ENCODE measurements around the gene HLA-DRB1.
"Not testable (repeated sequence)": the region's sequence is repeated elsewhere in the genome, so short reads cannot be mapped to it uniquely, and the experiment has no call there.

The HLA-DRB1 gene

GRCh38 chr6:32581315-32582095 is 8.1 kb downstream of the HLA-DRB1 start:
- no peak for ATAC-seq (ENCODE audit: insufficient read depth, low read depth)
- H3K27me3 ChIP-seq (ENCODE audit: insufficient read depth, low read length, poor library complexity): peaks cover 2% of the 10 kb centered on the region
- H3K79me2 ChIP-seq (ENCODE audit: insufficient read depth, low read length): no peaks in the 10 kb centered on the region
- H3K4me3 ChIP-seq (ENCODE audit: low read depth in 1 of 2, low read length in 2 of 2): no peak overlapping the region
- no peak for DNase-seq
- H3K9ac ChIP-seq (ENCODE audit: low read depth, low read length): no peak overlapping the region
- H2AFZ ChIP-seq (ENCODE audit: low read depth, low read length): no peak overlapping the region
- H4K20me1 ChIP-seq (ENCODE audit: insufficient read depth, low read length): no peaks in the 10 kb centered on the region
- TF ChIP-seq EZH2 (IDR thresholded peaks at IDR 0.05; ENCODE audit: borderline replicate concordance, low read depth, low read length, severe bottlenecking): no peak
- no peak for TF ChIP-seq CTCF (IDR thresholded peaks at IDR 0.05; ENCODE audit: borderline replicate concordance, extremely low read depth, low read length, poor library complexity, severe bottlenecking)
- no peak overlapping the region for H3K4me2 ChIP-seq (ENCODE audit: insufficient read depth, low read length)
- H3K36me3 ChIP-seq (ENCODE audit: insufficient read depth, low read length): no peaks in the 10 kb centered on the region
- no peaks in the 10 kb centered on the region for H3K9me3 ChIP-seq (ENCODE audit: insufficient read depth, low read length, severe bottlenecking)
- H3K27ac ChIP-seq (ENCODE audit: low read length): no peak overlapping the region
- H3K4me1 ChIP-seq (ENCODE audit: insufficient read depth, low read length): no peaks in the 10 kb centered on the region

DNA sequence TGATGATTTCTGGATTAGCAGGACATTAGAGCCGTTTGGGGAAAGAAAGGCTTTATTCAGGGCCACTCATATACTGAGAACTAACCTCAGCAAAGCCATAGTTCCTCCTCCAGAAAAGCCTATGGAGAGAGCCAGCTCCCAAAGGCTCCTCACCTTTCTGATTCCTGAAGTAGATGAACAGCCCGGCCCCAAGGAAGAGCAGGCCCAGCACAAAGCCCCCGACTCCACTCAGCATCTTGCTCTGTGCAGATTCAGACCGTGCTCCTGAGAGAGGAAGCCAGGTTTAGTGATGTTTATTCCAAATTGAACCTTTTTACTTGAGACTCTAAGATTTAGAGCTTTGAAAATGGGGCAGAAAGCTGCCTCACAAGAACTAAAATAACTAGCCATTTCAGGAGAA is 9.1 kb downstream of the HLA-DRB1 start:
- no peak for TF ChIP-seq EZH2 (IDR thresholded peaks at IDR 0.05; ENCODE audit: borderline replicate concordance, low read depth, low read length, severe bottlenecking)
- TF ChIP-seq CTCF (IDR thresholded peaks at IDR 0.05; ENCODE audit: borderline replicate concordance, extremely low read depth, low read length, poor library complexity, severe bottlenecking): no peak
- Histone ChIP-seq H3K79me2 (ENCODE audit: insufficient read depth, low read length) (no peaks in the 10 kb centered on the region), H2AFZ (ENCODE audit: low read depth, low read length) (no peak overlapping the region), H3K27ac (ENCODE audit: low read length) (no peak overlapping the region), H3K9me3 (ENCODE audit: insufficient read depth, low read length, severe bottlenecking) (no peaks in the 10 kb centered on the region), H3K4me1 (ENCODE audit: insufficient read depth, low read length) (no peaks in the 10 kb centered on the region), H3K27me3 (ENCODE audit: insufficient read depth, low read length, poor library complexity) (peaks cover 2% of the 10 kb centered on the region), H3K4me3 (ENCODE audit: low read depth in 1 of 2, low read length in 2 of 2) (no peak overlapping the region), H3K36me3 (ENCODE audit: insufficient read depth, low read length) (no peaks in the 10 kb centered on the region), H3K9ac (ENCODE audit: low read depth, low read length) (no peak overlapping the region), H3K4me2 (ENCODE audit: insufficient read depth, low read length) (no peak overlapping the region), H4K20me1 (ENCODE audit: insufficient read depth, low read length) (no peaks in the 10 kb centered on the region)
- ATAC-seq (ENCODE audit: insufficient read depth, low read depth): no peak
- DNase-seq: no peak

DNA sequence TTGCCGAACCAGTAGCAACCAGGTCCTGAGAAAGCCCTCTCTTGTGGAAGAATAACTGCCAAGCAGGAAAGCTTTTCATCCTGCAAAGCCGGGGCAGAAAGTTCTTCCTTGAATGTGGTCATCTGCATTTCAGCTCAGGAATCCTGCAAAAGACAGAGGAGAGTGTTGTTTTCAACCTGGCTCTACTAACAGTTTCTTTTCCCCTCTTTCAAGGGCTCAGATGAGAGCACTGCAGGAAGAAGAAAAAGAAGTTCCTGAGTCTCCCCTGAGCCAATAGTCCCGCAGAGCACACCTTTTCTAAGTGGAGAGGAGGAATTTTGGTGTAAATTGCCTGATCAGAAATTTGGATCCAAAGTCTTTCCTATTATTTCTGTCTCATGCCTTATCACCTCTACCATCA is 10.7 kb downstream of the HLA-DRB1 start:
- TF ChIP-seq EZH2 (IDR thresholded peaks at IDR 0.05; ENCODE audit: borderline replicate concordance, low read depth, low read length, severe bottlenecking) (no peak), CTCF (IDR thresholded peaks at IDR 0.05; ENCODE audit: borderline replicate concordance, extremely low read depth, low read length, poor library complexity, severe bottlenecking) (no peak)
- H3K4me2 ChIP-seq (ENCODE audit: insufficient read depth, low read length): no peak overlapping the region
- no peaks in the 10 kb centered on the region for H3K36me3 ChIP-seq (ENCODE audit: insufficient read depth, low read length)
- H3K27ac ChIP-seq (ENCODE audit: low read length): no peak overlapping the region
- H3K4me1 ChIP-seq (ENCODE audit: insufficient read depth, low read length): no peaks in the 10 kb centered on the region
- H2AFZ ChIP-seq (ENCODE audit: low read depth, low read length): no peak overlapping the region
- DNase-seq: no peak
- H3K27me3 ChIP-seq (ENCODE audit: insufficient read depth, low read length, poor library complexity): peaks cover 5% of the 10 kb centered on the region
- no peak overlapping the region for H3K4me3 ChIP-seq (ENCODE audit: low read depth in 1 of 2, low read length in 2 of 2)
- no peaks in the 10 kb centered on the region for H4K20me1 ChIP-seq (ENCODE audit: insufficient read depth, low read length)
- H3K9ac ChIP-seq (ENCODE audit: low read depth, low read length): no peak overlapping the region
- ATAC-seq (ENCODE audit: insufficient read depth, low read depth): no peak
- no peaks in the 10 kb centered on the region for H3K79me2 ChIP-seq (ENCODE audit: insufficient read depth, low read length)
- no peaks in the 10 kb centered on the region for H3K9me3 ChIP-seq (ENCODE audit: insufficient read depth, low read length, severe bottlenecking)

GRCh38 chr6:32577493-32577892 is 12.2 kb downstream of the HLA-DRB1 start:
- not testable (repeated sequence) for H3K36me3 ChIP-seq (ENCODE audit: insufficient read depth, low read length); H3K79me2 ChIP-seq (ENCODE audit: insufficient read depth, low read length); DNase-seq; H2AFZ ChIP-seq (ENCODE audit: low read depth, low read length); H3K27ac ChIP-seq (ENCODE audit: low read length); H3K4me1 ChIP-seq (ENCODE audit: insufficient read depth, low read length); H3K9me3 ChIP-seq (ENCODE audit: insufficient read depth, low read length, severe bottlenecking); H3K4me2 ChIP-seq (ENCODE audit: insufficient read depth, low read length); H3K27me3 ChIP-seq (ENCODE audit: insufficient read depth, low read length, poor library complexity); H3K4me3 ChIP-seq (ENCODE audit: low read depth in 1 of 2, low read length in 2 of 2); H4K20me1 ChIP-seq (ENCODE audit: insufficient read depth, low read length); H3K9ac ChIP-seq (ENCODE audit: low read depth, low read length); ATAC-seq (ENCODE audit: insufficient read depth, low read depth)
